ENCODE data around the gene FGF12.
A peak's percentile ranks its signal among the peaks of the same experiment; 100 is the strongest.
"Not testable (repeated sequence)": the region's sequence is repeated elsewhere in the genome, so short reads cannot be mapped to it uniquely, and the experiment has no call there.

Gene FGF12

GRCh38 chr3:192607798-192608197 is 119.5 kb downstream of the FGF12 start:
- FAIRE-seq (no peak), DNase-seq (ENCODE audit: insufficient read length, low spot score) (no peak)

- FAIRE-seq = no peak
- no peak for DNase-seq (ENCODE audit: insufficient read length, low spot score)
Measured at GRCh38 chr3:192597913-192598312, 129.4 kb downstream of the FGF12 start.

GRCh38 chr3:192597506-192597905 is 129.8 kb downstream of the FGF12 start:
- DNase-seq (ENCODE audit: insufficient read length, low spot score) = no peak
- no peak for FAIRE-seq

- DNase-seq (ENCODE audit: insufficient read length, low spot score) (no peak), FAIRE-seq (no peak)
Measured at GRCh38 chr3:192578729-192579128, 148.6 kb downstream of the FGF12 start.

DNA sequence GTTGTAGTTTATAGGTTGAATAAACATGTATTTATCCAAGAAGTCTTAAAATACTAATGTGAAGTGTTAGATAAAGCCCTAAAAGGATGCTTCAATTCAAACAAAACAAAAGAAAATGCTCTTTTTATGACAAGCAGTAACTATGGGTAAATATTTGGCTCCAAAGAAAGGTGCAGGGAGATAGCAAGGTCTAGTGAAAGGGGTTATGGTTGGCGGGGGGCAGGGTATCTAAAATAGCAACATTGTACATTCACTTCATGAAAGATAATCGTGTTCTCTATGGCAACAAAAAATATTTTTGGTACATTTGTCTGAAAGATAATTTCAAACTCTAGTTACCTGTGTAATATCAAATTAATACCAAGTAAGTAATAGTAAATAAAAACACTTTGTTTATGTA is 149.5 kb downstream of the FGF12 start:
- FAIRE-seq (no peak), DNase-seq (ENCODE audit: insufficient read length, low spot score) (no peak)

- DNase-seq (ENCODE audit: insufficient read length, low spot score) (no peak), FAIRE-seq (no peak)
Measured at GRCh38 chr3:192577271-192577670, 150.1 kb downstream of the FGF12 start.

GRCh38 chr3:192576704-192577103 is 150.6 kb downstream of the FGF12 start:
- DNase-seq (ENCODE audit: insufficient read length, low spot score); FAIRE-seq: not testable (repeated sequence)

GRCh38 chr3:192575879-192576506 is 151.3 kb downstream of the FGF12 start:
- DNase-seq (ENCODE audit: insufficient read length, low spot score) (no peak), FAIRE-seq (no peak)

- DNase-seq (ENCODE audit: insufficient read length, low spot score) (no peak), FAIRE-seq (no peak)
Measured at GRCh38 chr3:192573240-192573639, 154.1 kb downstream of the FGF12 start.

- DNase-seq (ENCODE audit: insufficient read length, low spot score) (no peak), FAIRE-seq (no peak)
Measured at GRCh38 chr3:192570821-192571791, 156.2 kb downstream of the FGF12 start.

DNA sequence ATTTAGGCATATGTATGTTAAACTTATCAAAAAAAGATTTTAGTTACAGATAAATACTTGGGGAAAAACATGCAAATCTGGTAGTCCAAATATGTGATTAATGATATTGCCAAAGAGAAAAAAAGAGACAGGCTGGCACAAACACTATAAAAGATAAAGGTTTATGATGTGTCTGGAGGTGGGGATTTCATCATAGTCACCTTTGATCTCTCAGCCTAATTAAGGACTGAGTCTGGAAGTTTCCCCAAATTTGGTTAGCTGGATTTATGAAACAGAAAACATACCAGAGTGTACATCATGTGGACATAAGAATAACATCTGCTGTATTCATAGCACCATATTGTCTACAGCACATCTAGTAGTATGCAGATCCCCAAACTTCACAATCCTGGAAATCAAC is 157.0 kb downstream of the FGF12 start:
- DNase-seq (ENCODE audit: insufficient read length, low spot score) (no peak), FAIRE-seq (no peak)

GRCh38 chr3:192566706-192567290 is 160.5 kb downstream of the FGF12 start:
- peak; percentile 80 for FAIRE-seq

GRCh38 chr3:192564611-192565010 is 162.7 kb downstream of the FGF12 start:
- DNase-seq (ENCODE audit: insufficient read length, low spot score) = no peak
- no peak for FAIRE-seq

More at GRCh38 chr3:192566706-192567290, 160.5 kb downstream of the FGF12 start:
- peak; percentile 13 for DNase-seq (ENCODE audit: insufficient read length, low spot score)

DNA sequence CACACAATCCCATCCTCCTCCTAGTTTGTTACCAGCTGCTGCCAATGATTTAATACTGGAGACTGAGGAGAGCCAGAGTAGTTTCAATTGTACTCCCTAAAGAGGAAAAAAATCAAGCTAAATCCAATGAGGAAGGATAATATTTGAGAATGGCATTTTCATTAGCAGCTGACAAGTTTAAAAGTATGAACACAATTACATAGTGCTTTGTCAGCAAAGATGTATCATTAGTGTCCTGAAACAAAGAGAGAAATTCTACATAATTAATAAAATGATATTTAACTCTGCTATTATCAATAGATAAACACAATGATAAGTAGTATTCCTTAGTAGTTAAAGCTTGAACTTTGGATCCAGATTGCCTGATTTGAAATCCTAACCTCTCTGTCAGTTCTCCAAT is 163.9 kb downstream of the FGF12 start:
- FAIRE-seq = no peak

GRCh38 chr3:192553707-192554106 is 173.6 kb downstream of the FGF12 start:
- FAIRE-seq (no peak), DNase-seq (ENCODE audit: insufficient read length, low spot score) (no peak)

More for the DNA sequence above, 163.9 kb downstream of the FGF12 start:
- DNase-seq (ENCODE audit: insufficient read length, low spot score) = no peak

DNA sequence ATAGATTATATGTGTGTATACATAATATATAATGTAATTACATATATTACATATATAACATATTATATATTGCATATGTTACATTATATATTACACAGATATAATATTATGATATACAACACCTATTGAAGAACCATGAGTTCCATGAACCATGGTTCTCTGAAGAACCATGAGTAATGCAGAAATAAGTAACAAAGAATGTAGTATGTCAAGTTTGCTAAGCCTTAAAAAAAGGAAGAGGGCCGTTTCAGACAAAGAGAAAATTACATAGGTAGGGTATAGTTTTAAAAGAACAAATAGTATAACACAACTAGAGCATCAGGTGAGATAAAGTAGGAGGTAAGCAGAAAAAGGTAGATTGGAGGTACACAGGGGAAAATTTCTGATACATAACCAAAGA is 177.0 kb downstream of the FGF12 start:
- DNase-seq (ENCODE audit: insufficient read length, low spot score) (no peak), FAIRE-seq (no peak)

DNA sequence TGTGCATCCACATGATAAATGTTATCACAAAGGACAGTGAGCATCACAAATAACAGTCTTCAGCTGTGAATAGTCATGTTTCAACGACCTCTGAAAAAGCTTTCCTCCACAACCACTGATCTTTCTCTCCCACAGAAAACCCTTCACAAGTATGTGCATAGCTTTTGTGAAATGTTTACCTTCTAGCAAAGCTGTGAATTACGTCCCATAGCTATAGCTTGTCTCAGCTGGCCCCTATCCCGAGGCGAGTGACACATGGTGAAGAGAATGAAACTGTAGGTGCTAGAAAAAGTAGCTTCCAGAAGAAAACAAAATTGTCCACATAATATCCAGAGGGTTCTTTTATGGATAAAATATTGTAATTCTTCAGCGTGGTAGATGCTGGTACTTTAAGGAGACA is 182.0 kb downstream of the FGF12 start:
- FAIRE-seq (no peak), DNase-seq (ENCODE audit: insufficient read length, low spot score) (no peak)

DNA sequence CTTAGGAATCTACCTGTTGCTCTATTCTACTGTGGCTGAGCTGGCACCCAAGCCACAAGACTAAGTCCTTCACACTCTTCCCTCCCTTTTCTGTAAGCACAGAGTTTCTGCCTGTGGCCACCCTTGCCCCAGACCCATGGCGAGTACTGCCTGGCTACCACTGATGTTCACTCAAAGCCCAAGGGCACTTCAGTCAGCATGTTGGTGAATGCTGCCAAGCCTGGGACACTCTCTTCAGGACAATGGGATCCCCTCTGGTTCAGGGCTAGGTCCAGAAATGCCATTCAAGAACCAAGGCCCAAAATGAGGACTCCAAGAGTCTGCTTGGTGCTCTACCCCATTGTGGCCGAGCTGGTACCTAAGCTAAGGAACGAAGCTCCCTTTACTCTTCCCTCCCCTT is 184.2 kb downstream of the FGF12 start:
- FAIRE-seq = no peak

DNA sequence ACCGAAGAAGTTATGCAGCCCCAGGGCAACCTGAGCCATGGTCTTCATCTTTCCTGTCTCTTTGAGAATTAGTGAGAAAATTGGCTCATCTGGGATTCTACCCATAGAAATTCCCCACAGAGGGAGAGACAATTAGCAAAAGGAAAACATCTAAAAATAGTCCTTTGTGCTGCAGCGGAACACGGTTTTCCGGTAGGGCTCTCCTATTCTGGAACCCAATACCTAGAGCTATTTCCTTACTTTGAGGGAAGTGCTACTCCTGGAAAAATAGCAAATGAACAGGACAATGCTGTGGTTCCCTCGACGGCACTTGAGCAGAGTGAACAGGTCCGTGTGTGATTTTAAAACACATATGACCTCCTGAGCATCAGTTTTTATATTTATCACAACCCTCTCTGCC is 210.5 kb downstream of the FGF12 start:
- no peak for FAIRE-seq
- no peak for DNase-seq (ENCODE audit: insufficient read length, low spot score)

More for the DNA sequence above, 184.2 kb downstream of the FGF12 start:
- no peak for DNase-seq (ENCODE audit: insufficient read length, low spot score)

GRCh38 chr3:192515664-192516045 is 211.7 kb downstream of the FGF12 start:
- FAIRE-seq = no peak
- DNase-seq (ENCODE audit: insufficient read length, low spot score) = no peak
